Measurements from ENCODE around the gene IPO5. TPM values are rescaled to one million over a fixed set of nuclear protein-coding genes. Genes with fewer than 3 reads are reported as not detected.
A peak's percentile ranks its signal among the peaks of the same experiment; 100 is the strongest.
"Not testable (repeated sequence)": the region's sequence is repeated elsewhere in the genome, so short reads cannot be mapped to it uniquely, and the experiment has no call there.

IPO5 gene
- total RNA-seq, 1 donor = 316 TPM

DNA sequence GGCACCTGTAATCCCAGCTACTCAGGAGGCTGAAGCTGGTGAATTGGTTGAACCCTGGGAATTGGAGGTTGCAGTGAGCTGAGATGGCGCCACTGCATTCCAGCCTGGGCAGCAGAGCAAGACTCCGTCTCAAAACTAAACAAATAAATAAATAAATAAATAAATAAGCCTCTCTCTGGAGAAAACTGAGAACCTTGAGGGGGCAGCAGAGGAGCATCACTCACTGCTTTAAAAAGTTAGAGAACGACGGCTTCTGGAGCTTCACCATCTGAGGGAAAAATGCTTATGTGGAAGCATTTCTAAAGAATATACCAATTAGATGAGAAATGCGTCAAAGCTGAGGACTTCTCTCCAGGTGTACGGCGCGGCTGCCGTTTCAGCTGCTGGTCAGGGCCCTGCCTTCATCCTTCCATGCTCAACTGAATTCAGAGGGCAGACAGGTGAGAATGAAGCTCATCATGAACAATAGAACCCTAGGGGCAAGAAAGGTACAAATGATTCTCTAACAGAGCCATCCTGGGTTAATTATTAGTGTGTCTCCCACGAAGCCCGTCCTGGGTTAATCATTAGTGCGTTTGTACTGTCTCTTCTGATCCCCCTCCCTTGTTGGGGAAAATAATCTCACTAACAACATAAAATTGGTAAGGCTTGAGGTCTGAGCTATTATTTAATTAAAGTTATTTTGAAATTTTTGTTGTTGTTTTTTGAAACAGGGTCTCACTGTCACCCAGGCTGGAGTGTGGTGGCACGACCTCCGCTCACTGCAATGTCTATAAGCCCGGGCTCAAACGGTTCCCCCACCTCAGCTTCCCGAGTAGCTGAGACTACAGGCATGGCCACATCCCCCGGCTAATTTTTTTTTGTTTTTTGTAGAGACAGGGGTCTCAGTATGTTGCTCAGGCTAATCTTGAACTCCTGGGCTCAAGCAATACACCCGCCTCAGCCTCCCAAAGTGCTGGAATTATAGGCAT is 80.1 kb downstream of the IPO5 start:
- H3K4me1 ChIP-seq (ENCODE audit: insufficient read depth, low read length) = peaks cover 3% of the 10 kb centered on the region
- H3K27me3 ChIP-seq (ENCODE audit: insufficient read depth, low read length) = no peaks in the 10 kb centered on the region
- TF ChIP-seq, protein P1, sequence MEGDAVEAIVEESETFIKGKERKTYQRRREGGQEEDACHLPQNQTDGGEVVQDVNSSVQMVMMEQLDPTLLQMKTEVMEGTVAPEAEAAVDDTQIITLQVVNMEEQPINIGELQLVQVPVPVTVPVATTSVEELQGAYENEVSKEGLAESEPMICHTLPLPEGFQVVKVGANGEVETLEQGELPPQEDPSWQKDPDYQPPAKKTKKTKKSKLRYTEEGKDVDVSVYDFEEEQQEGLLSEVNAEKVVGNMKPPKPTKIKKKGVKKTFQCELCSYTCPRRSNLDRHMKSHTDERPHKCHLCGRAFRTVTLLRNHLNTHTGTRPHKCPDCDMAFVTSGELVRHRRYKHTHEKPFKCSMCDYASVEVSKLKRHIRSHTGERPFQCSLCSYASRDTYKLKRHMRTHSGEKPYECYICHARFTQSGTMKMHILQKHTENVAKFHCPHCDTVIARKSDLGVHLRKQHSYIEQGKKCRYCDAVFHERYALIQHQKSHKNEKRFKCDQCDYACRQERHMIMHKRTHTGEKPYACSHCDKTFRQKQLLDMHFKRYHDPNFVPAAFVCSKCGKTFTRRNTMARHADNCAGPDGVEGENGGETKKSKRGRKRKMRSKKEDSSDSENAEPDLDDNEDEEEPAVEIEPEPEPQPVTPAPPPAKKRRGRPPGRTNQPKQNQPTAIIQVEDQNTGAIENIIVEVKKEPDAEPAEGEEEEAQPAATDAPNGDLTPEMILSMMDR (IDR thresholded peaks at IDR 0.05; ENCODE audit: extremely low read depth, low read depth, low read length) = peak; percentile 58
- H3K27ac ChIP-seq (ENCODE audit: low read depth, low read length) = no peak overlapping the region
- peak; percentile 59 for DNase-seq (ENCODE audit: insufficient read length, low spot score, missing footprints)
- H3K4me2 ChIP-seq (ENCODE audit: insufficient read depth, low read length) = peak overlapping the region; percentile 36
- no peaks in the 10 kb centered on the region for H3K36me3 ChIP-seq (ENCODE audit: insufficient read depth, low read length)
- no peaks in the 10 kb centered on the region for H3K9me3 ChIP-seq (ENCODE audit: low read depth, low read length)
- no peaks in the 10 kb centered on the region for H4K20me1 ChIP-seq (ENCODE audit: insufficient read depth, low read length)
- no peaks in the 10 kb centered on the region for H3K79me2 ChIP-seq (ENCODE audit: insufficient read depth, low read length)
- no peak overlapping the region for H2AFZ ChIP-seq (ENCODE audit: low read length)
- no peak overlapping the region for H3K4me3 ChIP-seq (ENCODE audit: insufficient read depth, low read length)

GRCh38 chr13:98035373-98035772 is 81.9 kb downstream of the IPO5 start:
- Histone ChIP-seq H3K9me3 (ENCODE audit: low read depth, low read length) (no peaks in the 10 kb centered on the region), H3K27ac (ENCODE audit: low read depth, low read length) (no peak overlapping the region), H2AFZ (ENCODE audit: low read length) (no peak overlapping the region), H4K20me1 (ENCODE audit: insufficient read depth, low read length) (no peaks in the 10 kb centered on the region), H3K36me3 (ENCODE audit: insufficient read depth, low read length) (no peaks in the 10 kb centered on the region), H3K4me2 (ENCODE audit: insufficient read depth, low read length) (no peak overlapping the region), H3K27me3 (ENCODE audit: insufficient read depth, low read length) (no peaks in the 10 kb centered on the region), H3K79me2 (ENCODE audit: insufficient read depth, low read length) (no peaks in the 10 kb centered on the region), H3K4me1 (ENCODE audit: insufficient read depth, low read length) (peaks cover 3% of the 10 kb centered on the region), H3K4me3 (ENCODE audit: insufficient read depth, low read length) (no peak overlapping the region)
- no peak for DNase-seq (ENCODE audit: insufficient read length, low spot score, missing footprints)
- TF ChIP-seq, protein P1 (IDR thresholded peaks at IDR 0.05; ENCODE audit: extremely low read depth, low read depth, low read length) = no peak

GRCh38 chr13:98036564-98037302 is 83.3 kb downstream of the IPO5 start:
- not testable (repeated sequence) for H3K36me3 ChIP-seq (ENCODE audit: insufficient read depth, low read length)

DNA sequence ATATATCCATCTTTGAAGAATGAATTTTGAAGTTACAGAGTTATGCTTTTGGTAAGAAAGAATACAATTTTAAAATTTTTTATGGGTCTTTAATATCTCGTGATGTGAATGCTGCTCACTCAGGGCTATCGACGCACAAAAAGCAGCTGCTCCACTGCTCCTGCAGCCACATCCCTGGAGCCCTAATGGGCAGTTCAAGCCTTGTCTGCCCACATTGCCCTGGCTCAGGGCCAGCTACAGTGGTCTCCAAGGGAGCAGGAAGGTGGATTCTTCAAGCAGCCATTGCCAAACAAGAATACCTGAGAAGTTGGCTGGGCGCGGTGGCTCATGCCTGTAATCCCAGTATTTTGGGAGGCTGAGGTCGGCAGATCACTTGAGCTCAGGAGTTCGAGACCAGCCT is 85.8 kb downstream of the IPO5 start:
- TF ChIP-seq, protein P1 (IDR thresholded peaks at IDR 0.05; ENCODE audit: extremely low read depth, low read depth, low read length) = no peak
- H3K9me3 ChIP-seq (ENCODE audit: low read depth, low read length) = no peaks in the 10 kb centered on the region
- no peaks in the 10 kb centered on the region for H4K20me1 ChIP-seq (ENCODE audit: insufficient read depth, low read length)
- H3K4me2 ChIP-seq (ENCODE audit: insufficient read depth, low read length) = no peak overlapping the region
- H3K4me3 ChIP-seq (ENCODE audit: insufficient read depth, low read length) = no peak overlapping the region
- H3K79me2 ChIP-seq (ENCODE audit: insufficient read depth, low read length) = no peaks in the 10 kb centered on the region
- H3K4me1 ChIP-seq (ENCODE audit: insufficient read depth, low read length) = no peaks in the 10 kb centered on the region
- no peak overlapping the region for H3K27ac ChIP-seq (ENCODE audit: low read depth, low read length)
- DNase-seq (ENCODE audit: insufficient read length, low spot score, missing footprints) = no peak
- no peaks in the 10 kb centered on the region for H3K27me3 ChIP-seq (ENCODE audit: insufficient read depth, low read length)
- H3K36me3 ChIP-seq (ENCODE audit: insufficient read depth, low read length) = no peaks in the 10 kb centered on the region
- no peak overlapping the region for H2AFZ ChIP-seq (ENCODE audit: low read length)

More at GRCh38 chr13:98036564-98037302, 83.3 kb downstream of the IPO5 start:
- not testable (repeated sequence) for H3K9me3 ChIP-seq (ENCODE audit: low read depth, low read length); H3K4me1 ChIP-seq (ENCODE audit: insufficient read depth, low read length); H3K79me2 ChIP-seq (ENCODE audit: insufficient read depth, low read length); H3K27me3 ChIP-seq (ENCODE audit: insufficient read depth, low read length); H2AFZ ChIP-seq (ENCODE audit: low read length); DNase-seq (ENCODE audit: insufficient read length, low spot score, missing footprints); H3K4me2 ChIP-seq (ENCODE audit: insufficient read depth, low read length); H3K4me3 ChIP-seq (ENCODE audit: insufficient read depth, low read length); H4K20me1 ChIP-seq (ENCODE audit: insufficient read depth, low read length); H3K27ac ChIP-seq (ENCODE audit: low read depth, low read length)

All from osteoblast (primary cell).